A549 (cell line): ENCODE measurements around the gene ZNF83. TPM values are rescaled to one million over a fixed set of nuclear protein-coding genes. Genes with fewer than 3 reads are reported as not detected.

Source experiments
- ATAC-seq, 2 experiments: fragments of 200-7000 bp in 1 of 2; fragments of >200 bp in 1 of 2; cut with Nextera tagmentation in 1 of 2; cut with Tn5 transposase in 1 of 2; 3 replicates each; pipeline versions ENCODE4 v1.8.0 to v1.9.1; 2018 to 2020; ENCODE audit warnings: mild to moderate bottlenecking in 1 of 2, moderate library complexity in 1 of 2
- CTCF ChIA-PET: fragments of 300-600 bp; sonication (Branson Sonifier 250); formaldehyde crosslinking; extraction: SDS; loops from one replicate; lab custom pipeline; 2021; ENCODE audit warnings: antibody characterized with exemption, inconsistent platforms; lab: Yijun Ruan, JAX
- POLR2A ChIA-PET: fragments of 350-600 bp; formaldehyde crosslinking; extraction: SDS; loops from one replicate; lab custom pipeline; 2021; ENCODE audit warnings: antibody characterized with exemption, inconsistent platforms; lab: Yijun Ruan, JAX
- DNase-seq, 2 experiments: peaks; one replicate each; pipeline versions ENCODE4 v3.0.0 to v3.0.0-alpha.2; 2011 to 2016; ENCODE audit warnings: low read depth in 1 of 2, low spot score in 1 of 2
- FAIRE-seq: peaks from 2 replicates; lab custom pipeline; 2011; peaks lifted over from hg19 to GRCh38; lab: Jason Lieb, UNC
- H3K27ac ChIP-seq, 2 experiments: fragments of >200 bp; sonication (Bioruptor Twin); formaldehyde crosslinking; 3 replicates each; pipeline ENCODE4 v1.5.1; 2016 to 2017
- H3K4me1 ChIP-seq: fragments of >200 bp; sonication (Bioruptor Twin); formaldehyde crosslinking; 3 replicates; pipeline ENCODE4 v1.6.1; 2016
- H3K4me2 ChIP-seq: fragments of >200 bp; sonication (Bioruptor Twin); formaldehyde crosslinking; 3 replicates; pipeline ENCODE4 v1.6.1; 2016
- H3K4me3 ChIP-seq: fragments of >200 bp; sonication (Bioruptor Twin); formaldehyde crosslinking; 3 replicates; pipeline ENCODE4 v1.5.1; 2016
- H3K9me3 ChIP-seq: fragments of >200 bp; sonication (Bioruptor Twin); formaldehyde crosslinking; 3 replicates; pipeline ENCODE4 v1.6.1; 2016
- ATOH8 ChIP-seq: fragments of 250-450 bp; sonication (Bioruptor Pico); IDR thresholded peaks from 2 replicates; pipeline ENCODE4 v1.5.0; 2020; ENCODE audit warnings: low read depth, mild to moderate bottlenecking, moderate library complexity
- BHLHE40 ChIP-seq: IDR thresholded peaks from 2 replicates; pipeline ENCODE4 v1.6.1; 2012; ENCODE audit warnings: low read depth, low read length, inconsistent platforms
- CEBPB ChIP-seq, 2 experiments: fragments of >200 bp in 1 of 2; sonication (Bioruptor Twin) in 1 of 2; formaldehyde crosslinking in 1 of 2; IDR thresholded peaks; 2 replicates each; pipeline ENCODE4 v1.6.1; 2012 to 2016
- CHD2 ChIP-seq: fragments of 150-350 bp; IDR thresholded peaks from 2 replicates; pipeline ENCODE4 v1.6.1; 2014; ENCODE audit warnings: low read length; ENCODE audit not compliant: partially characterized antibody
- CHD4 ChIP-seq: fragments of 200-600 bp; sonication (generic); IDR thresholded peaks from 2 replicates; pipeline ENCODE4 v1.6.1; 2016; ENCODE audit warnings: antibody characterized with exemption, mild to moderate bottlenecking, borderline replicate concordance
- EHMT2 ChIP-seq: fragments of 200-600 bp; sonication (generic); IDR thresholded peaks from 2 replicates; pipeline ENCODE4 v1.6.1; 2016; ENCODE audit warnings: antibody characterized with exemption, low read depth, mild to moderate bottlenecking, moderate library complexity
- ELK1 ChIP-seq: fragments of 150-350 bp; IDR thresholded peaks from 2 replicates; pipeline ENCODE4 v1.6.1; 2014; ENCODE audit warnings: low read depth, mild to moderate bottlenecking, low read length
- FOXS1 ChIP-seq: fragments of 250-450 bp; sonication (Bioruptor Pico); IDR thresholded peaks from 2 replicates; pipeline ENCODE4 v1.5.0; 2020; ENCODE audit warnings: mild to moderate bottlenecking, moderate library complexity
- HDAC2 ChIP-seq: fragments of 200-600 bp; sonication (generic); IDR thresholded peaks from 2 replicates; pipeline ENCODE4 v1.6.1; 2016
- JUNB ChIP-seq: fragments of >200 bp; sonication (Bioruptor Twin); formaldehyde crosslinking; IDR thresholded peaks from 2 replicates; pipeline ENCODE4 v1.6.1; 2016
- KDM5A ChIP-seq: fragments of 200-600 bp; sonication (generic); IDR thresholded peaks from 2 replicates; pipeline ENCODE4 v1.6.1; 2016; ENCODE audit warnings: antibody characterized with exemption, mild to moderate bottlenecking
- MAX ChIP-seq: IDR thresholded peaks from 2 replicates; pipeline ENCODE4 v1.6.1; 2012
- NFE2L2 ChIP-seq: fragments of 150-350 bp; conservative IDR thresholded peaks from 2 replicates; pipeline ENCODE4 v1.6.1; 2014; ENCODE audit warnings: low read length
- NR3C1 ChIP-seq: fragments of >200 bp; sonication (Bioruptor Twin); formaldehyde crosslinking; IDR thresholded peaks from 3 replicates; pipeline ENCODE4 v1.6.1; 2017
- PHF8 ChIP-seq: fragments of 200-600 bp; sonication (generic); IDR thresholded peaks from 2 replicates; pipeline ENCODE4 v1.6.1; 2016; ENCODE audit warnings: low read depth, mild to moderate bottlenecking, antibody characterized with exemption, moderate library complexity, borderline replicate concordance
- RAD21 ChIP-seq, 2 experiments: fragments of >200 bp in 1 of 2; sonication (Bioruptor Twin) in 1 of 2; formaldehyde crosslinking in 1 of 2; IDR thresholded peaks in 1 of 2; conservative IDR thresholded peaks in 1 of 2; 2 replicates in 1 of 2; 3 replicates in 1 of 2; pipeline ENCODE4 v1.6.1; 2012 to 2018; ENCODE audit warnings: inconsistent platforms in 1 of 2
- SREBF2 ChIP-seq: fragments of 450-650 bp; IDR thresholded peaks from 2 replicates; pipeline ENCODE4 v1.6.1; 2014; ENCODE audit warnings: mild to moderate bottlenecking, moderate library complexity
- TFCP2L1 ChIP-seq: fragments of 250-450 bp; sonication (Bioruptor Pico); IDR thresholded peaks from 2 replicates; pipeline ENCODE4 v1.5.0; 2021; ENCODE audit warnings: mild to moderate bottlenecking
- TP53 ChIP-seq: fragments of 250-450 bp; sonication (Bioruptor Pico); IDR thresholded peaks from 2 replicates; pipeline ENCODE4 v1.5.0; 2021; ENCODE audit warnings: mild to moderate bottlenecking, moderate library complexity
- ZFP36 ChIP-seq: fragments of 450-650 bp; IDR thresholded peaks from 2 replicates; pipeline ENCODE4 v1.6.1; 2014; ENCODE audit warnings: borderline replicate concordance; ENCODE audit not compliant: partially characterized antibody
- ZSCAN20 ChIP-seq: fragments of 250-450 bp; sonication (Bioruptor Pico); IDR thresholded peaks from 2 replicates; pipeline ENCODE4 v1.8.0; 2022; ENCODE audit warnings: mild to moderate bottlenecking, moderate library complexity
- WGBS: methylation state at CpG from one replicate; pipeline ENCODE4 v1.1.6; 2017; ENCODE audit errors: missing lambda C conversion rate; 5-methylcytosine and 5-hydroxymethylcytosine counted together
- polyA plus RNA-seq, 4 experiments: library from polyadenylated mRNA; depleted of rRNA in 3 of 4; stranded (reverse); fragments of >200 nt; fragmentation: RNase III in 1 of 4; extraction: RNeasy Plus Mini Kit Qiagen cat#74134 plus additional on column Dnase treatment in 1 of 4; gene quantifications; 2 replicates in 3 of 4; 3 replicates in 1 of 4; pipeline ENCODE4 v1.2.3, GENCODE V29; 2011 to 2017
- TF ChIP-seq, protein P1 (sequence below): fragments of 250-450 bp; sonication (Bioruptor Pico); IDR thresholded peaks from 2 replicates; pipeline ENCODE4 v1.5.0; 2021; ENCODE audit warnings: mild to moderate bottlenecking, moderate library complexity, borderline replicate concordance
- TF ChIP-seq, protein P2 (sequence below): fragments of 450-650 bp; IDR thresholded peaks from 2 replicates; pipeline ENCODE4 v1.6.1; 2014; ENCODE audit warnings: antibody characterized with exemption
- TF ChIP-seq, protein P3 (sequence below): fragments of >200 bp; sonication (Bioruptor Twin); formaldehyde crosslinking; IDR thresholded peaks from 3 replicates; pipeline ENCODE4 v1.5.1; 2016

Gene ZNF83
- polyA plus RNA-seq, 2 of the 4 experiments (the other 2 are of a cell fraction) = 0.03 to 0.39 TPM

DNA sequence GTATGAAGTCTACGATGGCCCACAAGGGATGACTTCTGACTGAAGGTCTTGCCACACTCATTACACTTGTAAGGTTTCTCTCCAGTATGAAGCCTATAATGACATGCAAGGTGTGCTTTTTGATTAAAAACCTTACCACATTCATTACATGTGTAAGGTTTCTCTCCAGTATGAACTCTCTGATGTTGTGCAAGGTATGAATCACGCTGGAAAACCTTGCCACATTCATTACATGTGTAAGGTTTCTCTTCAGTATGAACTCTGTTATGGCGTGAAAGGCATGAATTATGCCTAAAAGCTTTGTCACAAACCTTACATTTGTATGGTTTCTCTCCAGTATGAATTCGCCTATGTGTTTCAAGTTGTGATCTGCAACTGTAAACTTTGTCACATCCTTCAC, 15.0 kb upstream of the ZNF83 start (continued):
- TF ChIP-seq MAX (no peak), JUNB (no peak), PHF8 (no peak), FOXS1 (CRISPR knock-in tag) (no peak), NR3C1 (no peak), ATOH8 (CRISPR knock-in tag) (no peak), HDAC2 (no peak)
- TF ChIP-seq, protein P1, sequence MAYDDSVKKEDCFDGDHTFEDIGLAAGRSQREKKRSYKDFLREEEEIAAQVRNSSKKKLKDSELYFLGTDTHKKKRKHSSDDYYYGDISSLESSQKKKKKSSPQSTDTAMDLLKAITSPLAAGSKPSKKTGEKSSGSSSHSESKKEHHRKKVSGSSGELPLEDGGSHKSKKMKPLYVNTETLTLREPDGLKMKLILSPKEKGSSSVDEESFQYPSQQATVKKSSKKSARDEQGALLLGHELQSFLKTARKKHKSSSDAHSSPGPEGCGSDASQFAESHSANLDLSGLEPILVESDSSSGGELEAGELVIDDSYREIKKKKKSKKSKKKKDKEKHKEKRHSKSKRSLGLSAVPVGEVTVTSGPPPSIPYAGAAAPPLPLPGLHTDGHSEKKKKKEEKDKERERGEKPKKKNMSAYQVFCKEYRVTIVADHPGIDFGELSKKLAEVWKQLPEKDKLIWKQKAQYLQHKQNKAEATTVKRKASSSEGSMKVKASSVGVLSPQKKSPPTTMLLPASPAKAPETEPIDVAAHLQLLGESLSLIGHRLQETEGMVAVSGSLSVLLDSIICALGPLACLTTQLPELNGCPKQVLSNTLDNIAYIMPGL = no peak
- TF ChIP-seq, protein P2, sequence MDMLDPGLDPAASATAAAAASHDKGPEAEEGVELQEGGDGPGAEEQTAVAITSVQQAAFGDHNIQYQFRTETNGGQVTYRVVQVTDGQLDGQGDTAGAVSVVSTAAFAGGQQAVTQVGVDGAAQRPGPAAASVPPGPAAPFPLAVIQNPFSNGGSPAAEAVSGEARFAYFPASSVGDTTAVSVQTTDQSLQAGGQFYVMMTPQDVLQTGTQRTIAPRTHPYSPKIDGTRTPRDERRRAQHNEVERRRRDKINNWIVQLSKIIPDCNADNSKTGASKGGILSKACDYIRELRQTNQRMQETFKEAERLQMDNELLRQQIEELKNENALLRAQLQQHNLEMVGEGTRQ = no peak

DNA sequence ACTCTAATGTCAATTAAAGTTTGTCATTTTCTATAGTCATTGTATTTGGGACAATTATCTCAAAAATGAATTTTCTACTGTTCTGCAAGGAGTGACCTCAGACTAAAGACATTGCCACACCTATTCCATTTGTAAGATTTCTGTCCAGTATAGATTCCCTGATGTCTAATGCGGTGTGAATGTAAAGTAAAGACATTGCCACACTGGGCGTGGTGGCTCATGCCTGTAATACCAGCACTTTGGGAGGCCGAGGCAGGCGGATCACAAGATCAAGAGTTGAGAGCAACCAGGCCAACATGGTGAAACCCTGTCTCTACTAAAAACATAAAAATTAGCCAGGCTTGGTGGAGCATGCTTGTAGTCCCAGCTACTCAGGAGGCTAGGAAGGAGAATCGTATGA, 13.8 kb upstream of the ZNF83 start:
- Histone ChIP-seq H3K4me1 (no peaks in the 10 kb centered on the region), H3K4me3 (no peak overlapping the region), H3K4me2 (no peak overlapping the region), H3K9me3 (peaks cover 56% of the 10 kb centered on the region), H3K27ac (no peak overlapping the region)
- whole genome bisulfite sequencing = 25% methylated on average over 5 of the region's 5 CpGs
- DNase-seq (no peak), FAIRE-seq (no peak), ATAC-seq (no peak)
- no peak for TF ChIP-seq EHMT2
- TF ChIP-seq NFE2L2 = no peak
- no peak for TF ChIP-seq CHD2
- TF ChIP-seq TFCP2L1 (CRISPR knock-in tag) = no peak
- TF ChIP-seq, protein P2 = no peak
- TF ChIP-seq ZFP36 = no peak
- TF ChIP-seq TP53 = no peak
- no peak for TF ChIP-seq BHLHE40
- no peak for TF ChIP-seq ATOH8 (CRISPR knock-in tag)
- no peak for TF ChIP-seq ZSCAN20 (CRISPR knock-in tag)
- no peak for TF ChIP-seq KDM5A
- TF ChIP-seq CHD4 = no peak
- TF ChIP-seq CEBPB (IDR thresholded peaks at IDR 0.05) = no peak
- no peak for TF ChIP-seq HDAC2
- TF ChIP-seq ELK1 = no peak
- no peak for TF ChIP-seq RAD21 (conservative IDR thresholded peaks at IDR 0.05 in 1 of 2, IDR thresholded peaks at IDR 0.05 in 1 of 2)
- TF ChIP-seq, protein P1 = no peak
- TF ChIP-seq, protein P3, sequence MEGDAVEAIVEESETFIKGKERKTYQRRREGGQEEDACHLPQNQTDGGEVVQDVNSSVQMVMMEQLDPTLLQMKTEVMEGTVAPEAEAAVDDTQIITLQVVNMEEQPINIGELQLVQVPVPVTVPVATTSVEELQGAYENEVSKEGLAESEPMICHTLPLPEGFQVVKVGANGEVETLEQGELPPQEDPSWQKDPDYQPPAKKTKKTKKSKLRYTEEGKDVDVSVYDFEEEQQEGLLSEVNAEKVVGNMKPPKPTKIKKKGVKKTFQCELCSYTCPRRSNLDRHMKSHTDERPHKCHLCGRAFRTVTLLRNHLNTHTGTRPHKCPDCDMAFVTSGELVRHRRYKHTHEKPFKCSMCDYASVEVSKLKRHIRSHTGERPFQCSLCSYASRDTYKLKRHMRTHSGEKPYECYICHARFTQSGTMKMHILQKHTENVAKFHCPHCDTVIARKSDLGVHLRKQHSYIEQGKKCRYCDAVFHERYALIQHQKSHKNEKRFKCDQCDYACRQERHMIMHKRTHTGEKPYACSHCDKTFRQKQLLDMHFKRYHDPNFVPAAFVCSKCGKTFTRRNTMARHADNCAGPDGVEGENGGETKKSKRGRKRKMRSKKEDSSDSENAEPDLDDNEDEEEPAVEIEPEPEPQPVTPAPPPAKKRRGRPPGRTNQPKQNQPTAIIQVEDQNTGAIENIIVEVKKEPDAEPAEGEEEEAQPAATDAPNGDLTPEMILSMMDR = no peak
- no peak for TF ChIP-seq SREBF2
- CTCF ChIA-PET = no interaction called here
- POLR2A ChIA-PET = no interaction called here
